ENCODE results near the gene LGI4.

LGI4 gene

DNA sequence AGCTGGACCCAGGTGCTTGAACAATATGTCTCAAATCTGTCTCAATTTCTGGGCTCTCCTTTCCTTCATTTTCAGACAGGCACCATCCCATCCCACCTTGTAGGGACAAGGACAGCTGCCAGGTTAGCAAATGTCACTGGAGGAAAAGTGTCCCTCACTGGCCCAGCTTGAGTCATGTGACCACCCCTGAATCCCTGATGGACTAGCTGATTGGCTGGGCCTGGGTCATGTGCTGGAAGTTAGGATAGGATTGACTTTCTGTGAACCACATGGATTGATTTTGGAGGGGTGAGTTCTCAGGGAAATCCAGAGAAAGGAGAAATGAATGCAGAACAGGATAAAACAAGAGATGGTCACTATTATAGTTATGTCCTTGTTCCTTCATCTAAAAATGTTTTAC lies 47.5 kb downstream of the LGI4 start:
- DNase-seq (ENCODE audit: low read depth in 2 of 2), result no peak

DNA sequence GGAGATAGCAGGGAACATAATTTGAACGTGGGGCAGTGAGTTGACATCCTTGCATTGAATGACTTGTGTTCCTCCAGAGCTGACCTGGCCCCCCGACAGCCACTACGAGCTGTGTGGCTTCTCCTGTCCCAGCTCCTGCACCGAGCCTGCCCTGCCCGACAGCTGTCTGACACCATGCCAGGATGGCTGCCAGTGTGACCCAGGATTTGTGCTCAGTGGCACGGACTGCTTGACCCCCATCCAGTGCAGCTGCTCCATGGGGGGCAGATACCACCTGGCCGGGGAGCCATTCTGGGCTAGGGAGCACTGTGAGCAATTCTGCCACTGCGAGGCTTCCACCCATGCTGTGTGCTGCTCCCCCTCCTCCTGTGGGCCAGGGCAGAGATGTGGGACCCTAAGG lies 48.4 kb downstream of the LGI4 start:
- no peak for DNase-seq (ENCODE audit: low read depth in 2 of 2)

DNA sequence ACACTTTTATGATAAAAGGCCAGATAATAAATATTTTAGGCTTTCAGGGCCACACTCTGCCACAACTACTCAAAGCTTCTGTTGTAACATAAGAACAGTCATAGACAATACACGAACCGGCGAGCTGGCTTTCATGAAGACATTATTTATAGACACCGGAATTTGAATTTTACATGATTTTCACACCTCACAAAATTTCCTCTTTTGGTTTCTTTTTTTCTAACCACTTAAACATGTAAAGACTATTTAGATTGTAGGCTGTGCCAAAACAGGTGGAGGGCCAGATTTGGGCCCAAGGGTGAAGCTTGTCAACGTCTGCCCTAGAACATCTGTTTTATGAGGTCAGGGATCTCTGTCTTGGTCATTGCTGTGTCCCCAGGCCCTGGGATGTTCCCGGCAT lies 48.9 kb downstream of the LGI4 start:
- no peak for DNase-seq (ENCODE audit: low read depth in 2 of 2)

DNA sequence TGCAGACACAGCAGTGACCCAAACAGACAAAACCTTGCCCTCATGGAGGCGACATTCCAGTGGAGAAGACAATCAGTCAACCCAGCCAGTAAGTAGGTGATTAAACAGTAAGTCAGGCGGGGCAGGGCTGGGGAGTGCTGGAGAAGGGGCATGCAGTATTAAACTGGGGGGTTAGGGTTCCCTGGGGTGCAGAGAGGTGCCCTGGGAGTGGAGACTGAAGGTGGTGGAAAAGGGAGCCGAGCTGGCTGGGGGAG lies 50.4 kb downstream of the LGI4 start:
- no peak for DNase-seq (ENCODE audit: low read depth in 2 of 2)

DNA sequence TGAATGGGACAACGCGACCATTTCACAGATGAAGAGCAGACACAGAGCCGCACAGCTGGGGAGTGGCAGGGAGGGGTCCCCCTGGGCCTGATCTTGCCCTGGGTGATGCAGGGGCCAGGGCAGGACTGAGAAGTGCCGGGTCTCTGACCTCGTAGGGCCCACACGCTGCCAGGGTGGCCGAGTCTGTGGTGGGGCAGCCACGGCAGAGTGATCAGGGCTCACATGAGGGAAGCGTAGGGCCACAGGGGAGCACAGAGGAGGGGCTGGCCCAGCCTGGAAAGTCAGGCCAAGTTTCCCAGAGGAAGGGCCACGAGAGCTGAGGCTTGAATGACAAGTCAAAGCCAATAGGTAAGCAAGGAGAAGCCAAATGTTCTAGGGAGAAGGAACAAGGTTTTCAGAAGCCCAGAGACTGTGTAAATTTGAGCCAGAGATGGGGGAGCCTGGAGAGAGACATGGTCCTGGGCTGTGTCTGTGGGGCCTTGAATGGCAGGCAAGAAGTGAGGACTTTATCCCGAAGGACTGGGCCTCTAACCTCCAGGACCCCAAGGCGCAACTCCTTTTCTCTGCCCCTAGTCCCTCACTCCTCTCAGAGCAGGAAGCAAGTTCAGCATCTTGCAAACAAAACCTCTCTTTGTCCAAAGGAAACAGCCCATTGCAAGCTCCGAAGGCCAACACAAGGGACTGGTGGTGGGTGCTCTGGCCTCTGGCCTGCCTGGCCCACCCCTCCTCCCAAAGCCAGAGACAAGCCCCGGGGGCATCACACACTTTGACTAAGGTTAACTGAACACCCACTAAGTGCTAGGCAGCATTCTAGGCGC lies 51.0 kb downstream of the LGI4 start:
- no peak for DNase-seq (ENCODE audit: low read depth in 2 of 2)

DNA sequence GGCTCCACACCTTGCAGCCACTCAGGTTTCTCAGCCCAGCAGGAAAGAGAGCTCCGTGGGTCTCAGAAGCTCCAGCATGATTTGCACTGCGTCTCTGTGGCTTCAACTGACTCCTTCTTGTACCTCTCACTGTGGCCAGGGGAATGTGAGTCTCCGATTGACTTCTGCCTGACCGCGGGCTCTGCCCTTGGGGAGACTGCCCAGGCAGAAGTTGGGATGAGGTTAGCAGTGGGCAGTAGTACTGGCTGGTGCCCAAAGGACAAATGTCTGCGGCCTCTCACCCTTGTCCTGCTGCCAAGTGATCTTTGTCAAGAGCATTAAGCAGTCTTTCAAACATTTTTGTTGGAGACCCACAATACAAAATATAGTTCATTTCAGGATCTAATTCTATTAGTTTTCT lies 53.7 kb downstream of the LGI4 start:
- DNase-seq (ENCODE audit: low read depth in 2 of 2), result no peak

DNA sequence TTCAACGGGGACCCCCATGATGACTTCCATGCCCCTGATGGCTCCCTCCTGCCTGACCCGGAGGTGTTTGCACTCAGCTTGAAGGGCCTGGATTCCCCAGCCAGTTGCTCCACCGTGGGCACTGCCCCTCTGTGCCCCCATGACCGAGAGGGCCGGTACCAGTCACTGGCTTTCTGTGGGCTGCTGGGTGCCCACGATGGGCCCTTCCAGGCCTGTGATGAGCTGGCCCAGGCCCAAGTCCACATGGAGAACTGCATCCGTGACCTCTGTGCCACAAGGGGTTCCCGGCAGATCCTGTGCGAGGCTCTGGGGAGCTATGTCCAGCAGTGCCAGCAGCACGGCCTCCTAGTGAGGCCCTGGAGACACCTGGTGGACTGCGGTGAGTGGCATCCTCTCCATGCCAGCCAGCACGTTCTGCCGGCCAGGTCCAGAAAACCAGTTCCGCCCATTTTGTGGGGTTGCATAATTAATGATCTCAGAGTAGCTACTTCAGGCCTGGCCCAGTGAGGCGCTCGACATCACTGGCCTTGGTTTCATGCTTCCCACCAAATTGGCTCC lies 54.2 kb downstream of the LGI4 start:
- DNase-seq (ENCODE audit: low read depth in 2 of 2), result no peak

DNA sequence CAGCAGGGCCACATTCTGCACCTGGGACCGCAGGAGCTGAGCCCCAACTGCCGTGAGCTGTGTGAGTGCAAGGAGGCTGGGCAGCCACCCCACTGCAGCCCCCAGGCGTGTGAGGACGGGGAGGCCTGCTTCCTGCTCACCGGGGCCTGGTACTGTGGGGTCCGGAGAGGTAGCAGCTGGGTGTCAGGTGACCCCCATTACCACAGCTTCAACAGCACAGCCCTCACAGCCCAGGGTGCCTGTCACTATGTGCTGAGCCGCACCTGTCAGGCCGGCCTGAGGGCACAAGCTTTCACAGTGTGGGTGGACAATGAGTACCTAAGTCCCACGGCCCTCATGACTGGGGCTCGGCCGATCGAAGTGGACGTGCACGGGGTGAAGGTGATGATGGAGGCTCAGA lies 55.0 kb downstream of the LGI4 start:
- DNase-seq (ENCODE audit: low read depth in 2 of 2), result no peak

DNA sequence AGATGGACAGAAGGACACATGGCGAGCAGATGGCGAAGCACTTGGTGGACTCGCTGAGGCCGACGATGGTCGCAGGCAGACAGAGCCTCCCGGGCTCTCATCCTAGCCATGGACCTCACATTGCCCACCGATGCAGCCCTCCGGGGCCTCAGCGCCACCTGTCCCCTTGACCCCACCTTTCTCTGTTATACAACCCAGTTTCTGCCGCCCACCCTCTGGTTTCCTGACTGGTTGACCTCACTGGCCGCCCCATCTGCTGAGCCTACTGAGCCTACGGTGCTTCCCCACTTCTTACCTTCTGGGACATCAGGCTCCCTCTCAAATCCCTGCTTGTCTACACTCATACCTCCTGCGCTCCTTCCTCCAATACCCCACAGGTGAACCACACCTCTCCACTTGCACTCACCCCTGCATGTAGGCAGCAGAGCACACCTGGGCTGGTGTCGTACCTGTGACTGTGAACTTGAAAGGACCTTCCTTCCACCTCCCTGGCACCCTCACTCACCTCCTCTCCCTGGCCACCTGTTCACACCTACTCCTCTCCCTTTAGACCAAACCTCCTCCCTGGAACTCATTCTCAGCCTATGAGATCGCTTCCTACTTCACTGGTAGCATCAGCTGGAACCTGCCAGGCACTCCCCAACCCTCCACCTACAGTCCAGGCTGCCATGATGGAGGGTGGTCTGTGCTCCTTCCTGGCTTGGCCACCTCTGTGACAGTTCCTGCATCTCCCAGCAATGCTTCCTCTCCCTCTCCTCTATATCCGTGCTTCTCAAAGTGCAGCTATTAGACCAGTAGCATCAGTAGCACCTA lies 57.2 kb downstream of the LGI4 start:
- DNase-seq (ENCODE audit: low read depth in 2 of 2), result no peak

DNA sequence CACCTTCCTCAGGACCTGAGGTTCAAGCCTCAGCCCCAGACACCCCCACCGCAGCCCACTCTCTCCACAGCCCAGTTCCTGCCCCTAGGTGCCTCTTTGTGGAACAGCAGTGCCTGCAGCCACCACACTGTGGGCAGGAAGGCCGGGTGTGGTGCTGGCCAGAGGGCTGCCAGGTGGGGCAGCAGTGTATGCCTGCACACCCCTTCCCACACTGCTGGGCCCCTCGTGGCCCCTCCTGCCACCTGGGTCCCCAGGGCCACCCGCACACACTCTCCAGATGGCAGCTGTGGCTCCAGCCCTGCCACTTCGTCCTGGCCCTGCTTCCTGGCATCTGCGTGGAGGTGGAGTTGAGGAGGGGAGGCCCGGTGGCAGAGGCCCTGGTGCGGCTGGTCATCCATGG lies 58.2 kb downstream of the LGI4 start:
- no peak for DNase-seq (ENCODE audit: low read depth in 2 of 2)

DNA sequence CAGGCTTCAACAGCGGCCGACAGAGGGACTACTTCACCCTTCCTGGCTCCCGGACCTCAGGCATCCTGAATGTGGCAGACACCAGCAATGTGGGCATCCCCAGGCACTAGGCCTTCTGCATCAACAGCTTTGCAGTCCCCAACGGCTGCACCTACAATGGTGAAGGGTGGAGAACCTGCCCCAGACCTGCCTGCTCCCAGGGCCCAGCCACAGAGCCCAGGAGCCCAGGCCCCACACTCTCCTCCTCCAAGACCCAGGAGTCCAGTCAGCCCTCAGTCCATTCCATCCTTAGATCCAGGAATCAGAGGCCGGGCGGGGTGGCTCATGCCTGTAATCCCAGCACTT lies 58.9 kb downstream of the LGI4 start:
- no peak for DNase-seq (ENCODE audit: low read depth in 2 of 2)

DNA sequence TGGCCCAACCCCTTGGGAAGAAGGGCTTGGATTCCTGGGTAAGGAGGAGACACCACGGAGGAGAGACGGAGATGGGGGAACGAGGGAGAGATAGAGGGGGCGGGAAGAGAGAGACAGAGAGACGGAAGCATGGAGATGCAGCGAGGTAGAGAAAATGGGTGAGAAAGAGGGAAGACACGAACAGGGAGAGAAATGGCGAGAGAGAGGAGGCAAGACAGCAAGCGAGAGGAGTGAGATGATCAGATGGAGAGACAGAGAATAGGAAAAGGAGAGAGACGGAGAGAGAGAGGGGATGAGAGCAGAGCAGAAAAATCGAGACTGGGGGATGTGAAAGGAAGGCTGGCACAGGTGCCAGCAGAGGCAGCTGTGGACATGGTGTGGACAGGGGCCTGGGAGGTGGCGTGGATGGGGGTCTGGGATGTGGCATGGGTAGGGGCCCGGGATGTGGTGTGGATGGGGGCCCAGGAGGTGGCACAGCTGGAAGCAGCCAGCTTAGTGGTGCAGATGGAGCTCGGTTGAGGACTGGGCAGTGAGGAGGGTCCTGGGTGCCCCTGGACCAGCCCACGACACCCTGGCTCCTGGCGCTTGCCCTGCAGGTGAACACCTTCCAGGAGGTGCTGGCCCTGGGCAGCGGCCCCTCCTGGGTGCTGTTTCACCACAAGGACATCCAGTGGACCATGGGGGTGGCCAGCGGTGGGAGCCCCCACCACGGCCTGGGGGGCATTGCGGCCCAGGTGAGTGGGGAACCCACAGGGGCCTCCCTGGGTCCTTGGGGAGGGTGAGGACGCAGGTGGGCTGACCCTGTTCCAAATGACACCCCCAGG lies 59.4 kb downstream of the LGI4 start:
- DNase-seq (ENCODE audit: low read depth in 2 of 2), result no peak

Data from stimulated activated CD8-positive, alpha-beta memory T cell treated with anti-CD3 and anti-CD28 coated beads, Interleukin-2, amount 100 ng/mL, for 48 hours (primary cell).